Measurements from ENCODE around the gene ST14.
"Not testable (repeated sequence)": the region's sequence is repeated elsewhere in the genome, so short reads cannot be mapped to it uniquely, and the experiment has no call there.

ST14 gene

GRCh38 chr11:130189492-130190210, 30.1 kb downstream of the ST14 start:
- DNase-seq, result no peak

- DNase-seq, result no peak
Measured at GRCh38 chr11:130190371-130190881, 30.8 kb downstream of the ST14 start.

DNA sequence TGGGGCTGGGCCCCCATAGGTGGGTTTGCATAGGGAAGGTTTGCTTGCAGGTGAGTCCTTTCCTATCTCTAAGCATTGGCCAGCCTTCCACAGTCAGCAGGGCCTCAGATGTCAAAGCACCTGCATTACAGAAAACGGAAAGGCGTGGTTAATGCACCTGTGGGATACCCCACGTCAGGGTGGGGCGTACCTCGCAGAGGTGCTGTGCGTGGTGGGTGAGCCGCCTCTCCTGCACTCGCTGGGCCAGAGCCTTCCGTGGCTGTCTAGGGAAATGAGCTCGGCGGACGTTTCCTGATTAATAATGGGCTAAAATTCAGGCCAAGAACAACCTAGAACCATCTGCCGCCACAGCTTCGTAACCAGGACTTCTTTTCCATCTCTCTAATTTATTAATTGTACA, 32.3 kb downstream of the ST14 start:
- DNase-seq, result no peak

DNA sequence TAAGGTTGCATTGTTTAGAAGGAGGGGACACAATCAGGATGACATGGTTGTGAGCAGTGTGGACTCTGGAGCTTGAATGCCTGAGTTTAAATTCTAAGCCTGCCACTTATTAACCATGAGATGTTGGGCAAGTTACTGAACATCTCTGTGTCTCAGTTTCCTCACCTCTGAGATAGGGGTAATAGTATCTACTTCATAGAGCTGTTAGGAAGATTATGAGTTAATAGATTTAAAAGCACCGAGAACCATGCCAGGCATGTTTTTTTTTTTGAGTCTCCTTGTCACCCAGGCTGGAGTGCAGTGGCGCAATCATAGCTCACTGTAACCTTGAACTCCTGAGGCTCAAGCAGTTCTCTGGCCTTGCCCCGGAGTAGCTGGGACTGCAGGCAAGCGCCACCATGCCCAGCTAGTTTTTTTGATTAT, 33.3 kb downstream of the ST14 start:
- DNase-seq, result no peak

DNA sequence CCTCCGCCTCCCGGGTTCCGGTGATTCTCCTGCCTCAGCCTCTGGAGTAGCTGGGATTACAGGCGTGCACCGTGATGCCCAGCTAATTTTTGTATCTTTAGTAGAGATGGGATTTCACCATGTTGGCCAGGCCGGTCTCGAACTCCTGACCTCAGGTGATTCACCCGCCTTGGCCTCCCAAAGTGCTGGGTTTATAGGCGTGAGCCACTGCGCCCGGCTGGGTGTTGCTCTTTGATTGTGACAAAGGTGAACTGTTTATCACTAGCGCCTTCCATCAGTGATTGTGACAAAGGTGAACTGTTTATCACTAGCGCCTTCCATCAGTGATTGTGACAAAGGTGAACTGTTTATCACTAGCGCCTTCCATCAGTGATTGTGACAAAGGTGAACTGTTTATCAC, 34.0 kb downstream of the ST14 start:
- not testable (repeated sequence) for DNase-seq

DNA sequence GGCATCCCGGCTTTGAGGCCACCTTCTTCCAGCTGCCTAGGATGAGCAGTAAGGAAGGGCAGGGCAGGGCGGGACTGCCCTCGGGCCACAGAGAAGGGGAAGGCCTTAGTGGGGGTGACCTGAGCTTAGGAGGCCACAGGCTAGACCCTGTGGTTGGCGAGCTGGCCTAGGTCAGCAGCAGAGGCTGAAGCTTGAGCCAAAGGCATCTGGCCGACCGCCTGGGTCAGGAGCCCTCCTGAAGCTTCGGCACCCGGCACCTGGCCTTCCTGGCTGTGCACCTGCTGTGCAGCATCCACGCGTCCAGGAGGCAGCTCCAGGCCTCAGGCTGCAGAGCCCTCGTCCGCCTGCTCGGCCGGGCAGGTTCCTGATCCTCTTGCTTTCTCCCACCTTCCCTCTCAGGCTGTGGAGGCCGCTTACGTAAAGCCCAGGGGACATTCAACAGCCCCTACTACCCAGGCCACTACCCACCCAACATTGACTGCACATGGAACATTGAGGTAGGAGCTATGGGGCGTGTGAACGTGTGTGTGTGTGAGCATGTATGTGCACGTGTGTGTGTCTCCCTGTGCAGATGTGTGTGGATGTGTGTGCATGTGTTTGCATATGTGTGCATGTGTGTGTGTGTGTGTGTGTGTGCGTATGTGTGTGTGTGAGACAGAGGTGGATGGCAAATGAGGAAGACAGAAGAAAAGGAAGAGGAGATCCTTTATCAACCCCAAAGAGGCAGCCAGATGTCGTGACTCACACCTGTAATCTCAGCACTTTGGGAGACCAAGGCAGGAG, 34.9 kb downstream of the ST14 start:
- no peak for DNase-seq

DNA sequence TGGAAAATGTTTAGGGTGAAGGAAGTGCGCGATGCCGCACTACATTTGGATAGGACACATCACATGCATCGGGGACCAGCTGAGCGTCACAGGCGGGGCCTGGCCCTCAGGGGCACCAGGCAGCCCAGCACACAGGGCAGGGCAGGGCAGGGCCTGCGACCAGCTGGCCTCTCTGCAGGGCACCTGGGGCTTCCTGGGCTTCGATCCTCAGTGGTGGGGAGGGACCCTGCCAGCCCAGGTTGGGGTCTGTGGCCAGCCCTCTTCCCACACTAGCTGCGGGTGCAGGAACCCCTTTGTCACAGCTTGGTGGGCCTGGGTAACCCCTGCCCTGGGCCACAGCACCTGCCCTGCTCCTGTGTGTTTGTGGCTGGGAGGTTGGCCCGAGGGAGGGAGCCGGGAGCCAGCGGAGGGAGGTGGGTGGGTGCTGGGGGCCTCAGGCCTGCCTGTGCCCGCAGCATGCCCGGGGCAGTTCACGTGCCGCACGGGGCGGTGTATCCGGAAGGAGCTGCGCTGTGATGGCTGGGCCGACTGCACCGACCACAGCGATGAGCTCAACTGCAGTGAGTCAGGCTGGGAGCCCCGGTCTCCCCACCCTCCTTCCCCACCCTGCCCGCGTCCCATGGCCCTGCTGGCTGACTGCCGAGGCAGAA, 37.9 kb downstream of the ST14 start:
- no peak for DNase-seq

GRCh38 chr11:130198292-130198691, 38.7 kb downstream of the ST14 start:
- no peak for DNase-seq

DNA sequence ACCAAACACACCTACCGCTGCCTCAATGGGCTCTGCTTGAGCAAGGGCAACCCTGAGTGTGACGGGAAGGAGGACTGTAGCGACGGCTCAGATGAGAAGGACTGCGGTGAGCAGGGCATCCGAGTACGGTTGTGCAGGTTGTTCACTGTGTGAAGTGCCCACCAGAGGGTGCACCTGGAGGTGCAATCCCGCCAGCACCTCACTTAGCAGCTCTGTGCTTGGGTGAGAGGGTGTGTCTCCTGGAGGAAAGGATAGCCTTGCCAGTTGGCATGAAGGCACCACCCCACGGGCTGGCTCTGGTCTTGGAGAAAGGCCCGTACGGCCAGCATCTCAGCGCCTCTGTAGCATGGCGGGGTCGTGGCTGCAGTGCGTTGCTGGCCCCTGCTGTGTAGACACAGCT, 39.4 kb downstream of the ST14 start:
- no peak for DNase-seq

GRCh38 chr11:130199792-130200191, 40.2 kb downstream of the ST14 start:
- DNase-seq, result no peak

- no peak for DNase-seq
Measured at GRCh38 chr11:130201026-130201425, 41.4 kb downstream of the ST14 start.

DNA sequence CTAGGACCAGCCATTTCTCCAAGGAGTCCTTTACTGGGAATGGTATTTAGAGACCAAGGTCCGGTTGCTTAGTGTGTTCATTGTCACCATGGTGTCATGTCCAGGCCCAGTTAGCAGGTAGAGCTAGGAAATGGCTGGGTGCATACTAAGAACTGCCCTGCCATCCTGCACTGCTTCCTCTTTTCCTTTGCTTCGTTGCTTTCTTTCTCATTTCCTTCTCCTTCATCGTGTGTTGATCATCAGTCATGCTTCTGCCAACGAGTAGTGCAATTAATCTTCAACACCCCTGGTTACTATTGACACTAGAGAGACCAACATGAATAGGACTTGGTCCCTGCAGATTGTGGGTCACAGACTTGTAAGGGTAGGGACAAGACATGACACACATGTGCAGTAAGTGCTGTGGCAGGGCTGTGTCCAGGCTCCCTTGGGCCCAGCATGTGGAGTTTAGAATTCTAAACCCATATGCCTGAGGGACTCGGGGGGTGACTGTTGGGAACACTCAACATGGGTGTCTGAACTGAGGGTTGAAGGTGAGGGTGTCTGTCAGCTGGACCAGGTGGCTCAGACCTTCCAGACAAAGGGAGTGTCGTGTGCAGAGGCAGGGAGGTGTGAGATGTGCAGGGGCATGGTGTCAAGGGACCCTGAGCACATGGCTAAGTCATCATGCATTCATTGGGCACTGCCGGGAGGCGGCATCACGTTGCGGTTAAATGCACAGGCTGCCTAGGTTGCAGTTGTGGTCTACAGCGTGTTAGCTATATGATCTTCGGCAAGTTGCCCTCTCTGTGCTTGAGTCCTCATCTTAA, 42.6 kb downstream of the ST14 start:
- no peak for DNase-seq

DNA sequence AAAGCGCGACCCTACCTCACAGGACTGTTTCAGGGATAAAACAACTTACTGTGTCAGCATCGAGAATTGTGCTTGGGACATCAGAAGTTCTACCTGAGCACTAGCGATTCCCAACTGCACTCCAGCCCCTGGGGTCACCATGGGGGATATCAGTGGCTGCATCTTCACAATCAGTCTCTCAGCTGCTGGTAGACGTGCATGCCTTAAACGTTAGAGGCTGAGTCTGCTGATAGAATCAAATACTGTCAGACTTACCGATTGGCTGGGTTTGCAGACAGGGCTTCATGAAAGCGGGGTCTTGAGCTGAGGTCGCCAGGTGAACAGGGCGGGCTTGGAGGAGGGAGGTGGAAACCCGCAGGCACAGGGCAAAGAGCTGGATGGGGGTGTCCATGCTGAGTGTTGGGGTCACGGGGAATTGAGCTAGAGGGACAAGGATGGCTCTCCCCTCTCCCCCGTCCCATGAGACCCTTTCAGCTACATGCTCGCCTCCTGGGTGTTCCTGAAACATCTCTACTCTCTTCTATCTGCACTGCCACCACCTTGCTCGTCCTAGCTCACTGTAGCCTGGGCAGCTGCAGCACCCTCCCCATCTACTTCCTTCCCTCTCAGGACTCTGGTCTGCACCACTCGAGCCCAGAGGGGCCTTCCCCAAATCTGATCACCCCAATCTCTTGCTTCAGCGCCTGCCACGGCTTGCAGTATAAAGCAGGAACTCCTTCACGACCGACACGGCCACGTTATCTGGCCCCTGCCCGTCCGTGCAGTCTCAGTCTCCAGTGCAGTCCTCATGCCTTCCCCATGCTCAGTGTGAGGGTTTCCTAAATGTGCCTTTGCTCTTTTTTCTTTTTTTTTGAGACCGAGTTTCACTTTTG, 43.5 kb downstream of the ST14 start:
- DNase-seq, result no peak

- DNase-seq, result no peak
Measured at GRCh38 chr11:130203766-130204702, 44.5 kb downstream of the ST14 start.

DNA sequence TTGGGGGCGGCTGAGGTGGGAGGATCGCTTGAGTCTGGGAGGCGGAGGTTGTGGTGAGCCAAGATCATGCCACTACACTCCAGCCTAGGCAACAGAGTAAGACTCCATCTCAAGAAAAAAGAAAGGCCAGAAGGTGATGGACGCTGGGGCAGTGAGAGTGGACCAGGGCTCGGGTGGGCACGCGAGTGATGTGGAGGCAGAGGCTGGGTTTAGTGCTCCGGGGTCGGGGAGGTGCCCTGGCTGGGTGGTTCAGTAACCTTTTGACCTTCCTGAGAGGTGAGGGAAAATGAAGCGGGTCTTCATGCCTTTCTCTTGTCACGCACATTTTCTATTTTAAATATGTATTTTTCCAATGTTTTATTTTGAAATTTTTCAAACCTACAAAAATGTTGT, 45.1 kb downstream of the ST14 start:
- DNase-seq, result no peak

GRCh38 chr11:130206141-130206540, 46.6 kb downstream of the ST14 start:
- DNase-seq, result no peak

- no peak for DNase-seq
Measured at GRCh38 chr11:130208241-130209127, 48.9 kb downstream of the ST14 start.

DNA sequence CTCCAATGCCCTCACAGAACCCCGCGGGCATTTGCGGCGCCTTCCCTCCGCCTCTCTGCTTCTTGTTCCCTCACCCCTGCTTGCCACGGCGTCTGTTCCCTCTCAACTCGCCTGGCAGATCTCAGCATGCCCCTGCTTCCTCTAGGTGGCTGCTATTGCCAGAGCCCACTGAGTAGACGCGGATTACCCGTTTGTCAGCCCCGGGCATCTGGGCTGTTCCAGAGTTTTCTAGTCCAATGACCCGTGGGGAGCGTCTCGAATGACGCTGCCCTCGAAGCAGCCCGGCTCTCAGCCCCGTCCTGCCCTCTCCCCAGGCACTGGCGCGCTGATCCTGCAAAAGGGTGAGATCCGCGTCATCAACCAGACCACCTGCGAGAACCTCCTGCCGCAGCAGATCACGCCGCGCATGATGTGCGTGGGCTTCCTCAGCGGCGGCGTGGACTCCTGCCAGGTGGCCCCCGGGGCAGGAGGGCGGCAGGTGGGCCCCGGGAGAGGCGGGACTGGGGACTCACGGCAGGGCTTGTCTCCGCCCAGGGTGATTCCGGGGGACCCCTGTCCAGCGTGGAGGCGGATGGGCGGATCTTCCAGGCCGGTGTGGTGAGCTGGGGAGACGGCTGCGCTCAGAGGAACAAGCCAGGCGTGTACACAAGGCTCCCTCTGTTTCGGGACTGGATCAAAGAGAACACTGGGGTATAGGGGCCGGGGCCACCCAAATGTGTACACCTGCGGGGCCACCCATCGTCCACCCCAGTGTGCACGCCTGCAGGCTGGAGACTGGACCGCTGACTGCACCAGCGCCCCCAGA, 49.7 kb downstream of the ST14 start:
- no peak for DNase-seq

Data from T-helper 9 cell (primary cell).